ENCODE measurements around the gene DEPP1. TPM values are rescaled to one million over a fixed set of nuclear protein-coding genes. Genes with fewer than 3 reads are reported as not detected.

Gene DEPP1
- total RNA-seq, 1 donor from 2014 or later: 20.1 TPM

- TF ChIP-seq, protein P1, sequence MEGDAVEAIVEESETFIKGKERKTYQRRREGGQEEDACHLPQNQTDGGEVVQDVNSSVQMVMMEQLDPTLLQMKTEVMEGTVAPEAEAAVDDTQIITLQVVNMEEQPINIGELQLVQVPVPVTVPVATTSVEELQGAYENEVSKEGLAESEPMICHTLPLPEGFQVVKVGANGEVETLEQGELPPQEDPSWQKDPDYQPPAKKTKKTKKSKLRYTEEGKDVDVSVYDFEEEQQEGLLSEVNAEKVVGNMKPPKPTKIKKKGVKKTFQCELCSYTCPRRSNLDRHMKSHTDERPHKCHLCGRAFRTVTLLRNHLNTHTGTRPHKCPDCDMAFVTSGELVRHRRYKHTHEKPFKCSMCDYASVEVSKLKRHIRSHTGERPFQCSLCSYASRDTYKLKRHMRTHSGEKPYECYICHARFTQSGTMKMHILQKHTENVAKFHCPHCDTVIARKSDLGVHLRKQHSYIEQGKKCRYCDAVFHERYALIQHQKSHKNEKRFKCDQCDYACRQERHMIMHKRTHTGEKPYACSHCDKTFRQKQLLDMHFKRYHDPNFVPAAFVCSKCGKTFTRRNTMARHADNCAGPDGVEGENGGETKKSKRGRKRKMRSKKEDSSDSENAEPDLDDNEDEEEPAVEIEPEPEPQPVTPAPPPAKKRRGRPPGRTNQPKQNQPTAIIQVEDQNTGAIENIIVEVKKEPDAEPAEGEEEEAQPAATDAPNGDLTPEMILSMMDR (conservative IDR thresholded peaks at IDR 0.05; ENCODE audit: low read depth, low read length): no peak
- peak overlapping the region; percentile 80 for H3K4me3 ChIP-seq (ENCODE audit: low read depth, low read length)
- no peak for DNase-seq (ENCODE audit: low read depth)
Observed at GRCh38 chr10:44961230-44961571, 17.4 kb downstream of the DEPP1 start.

DNA sequence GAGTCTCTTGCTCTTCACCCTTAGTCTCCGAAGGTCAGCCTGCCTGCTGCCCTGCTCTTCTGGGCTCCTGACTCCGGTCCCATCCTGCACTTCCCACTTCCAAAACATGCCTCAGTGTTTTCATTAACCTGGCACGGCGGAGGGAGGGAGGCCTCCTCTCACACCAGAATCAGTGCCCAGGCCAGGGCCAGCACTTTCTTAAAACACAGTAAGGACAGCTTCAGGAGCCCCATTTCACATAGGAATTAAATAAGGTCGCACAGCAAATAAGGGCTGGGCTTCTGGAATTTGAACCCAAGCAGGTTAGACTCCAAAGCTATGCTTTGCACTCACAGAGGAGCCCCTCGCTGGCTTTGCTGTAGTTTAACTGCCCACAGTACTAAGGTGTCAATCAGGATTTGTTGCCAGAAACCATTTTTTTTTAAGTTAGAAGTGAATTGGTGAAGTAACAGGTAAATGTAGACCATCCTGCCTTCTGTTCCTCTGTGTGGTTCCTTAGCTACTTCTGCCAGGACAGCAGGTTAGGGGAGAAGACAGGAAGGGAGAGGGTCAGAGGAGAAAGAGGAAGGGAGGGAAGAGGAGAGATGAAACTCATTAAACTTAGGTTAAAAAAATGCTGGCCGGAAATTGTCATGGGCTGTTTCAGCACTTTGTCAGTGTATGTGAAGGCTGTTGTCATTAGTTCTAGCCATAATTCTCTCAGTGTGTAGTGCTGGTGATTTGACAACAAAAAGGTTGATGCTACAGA lies 18.0 kb downstream of the DEPP1 start:
- TF ChIP-seq, protein P1 (conservative IDR thresholded peaks at IDR 0.05; ENCODE audit: low read depth, low read length): no peak
- peak overlapping the region; percentile 80 for H3K4me3 ChIP-seq (ENCODE audit: low read depth, low read length)
- no peak for DNase-seq (ENCODE audit: low read depth)

GRCh38 chr10:44960088-44960460 lies 18.5 kb downstream of the DEPP1 start:
- no peak for DNase-seq (ENCODE audit: low read depth)
- TF ChIP-seq, protein P1 (conservative IDR thresholded peaks at IDR 0.05; ENCODE audit: low read depth, low read length): no peak
- H3K4me3 ChIP-seq (ENCODE audit: low read depth, low read length): peak overlapping the region; percentile 80

DNA sequence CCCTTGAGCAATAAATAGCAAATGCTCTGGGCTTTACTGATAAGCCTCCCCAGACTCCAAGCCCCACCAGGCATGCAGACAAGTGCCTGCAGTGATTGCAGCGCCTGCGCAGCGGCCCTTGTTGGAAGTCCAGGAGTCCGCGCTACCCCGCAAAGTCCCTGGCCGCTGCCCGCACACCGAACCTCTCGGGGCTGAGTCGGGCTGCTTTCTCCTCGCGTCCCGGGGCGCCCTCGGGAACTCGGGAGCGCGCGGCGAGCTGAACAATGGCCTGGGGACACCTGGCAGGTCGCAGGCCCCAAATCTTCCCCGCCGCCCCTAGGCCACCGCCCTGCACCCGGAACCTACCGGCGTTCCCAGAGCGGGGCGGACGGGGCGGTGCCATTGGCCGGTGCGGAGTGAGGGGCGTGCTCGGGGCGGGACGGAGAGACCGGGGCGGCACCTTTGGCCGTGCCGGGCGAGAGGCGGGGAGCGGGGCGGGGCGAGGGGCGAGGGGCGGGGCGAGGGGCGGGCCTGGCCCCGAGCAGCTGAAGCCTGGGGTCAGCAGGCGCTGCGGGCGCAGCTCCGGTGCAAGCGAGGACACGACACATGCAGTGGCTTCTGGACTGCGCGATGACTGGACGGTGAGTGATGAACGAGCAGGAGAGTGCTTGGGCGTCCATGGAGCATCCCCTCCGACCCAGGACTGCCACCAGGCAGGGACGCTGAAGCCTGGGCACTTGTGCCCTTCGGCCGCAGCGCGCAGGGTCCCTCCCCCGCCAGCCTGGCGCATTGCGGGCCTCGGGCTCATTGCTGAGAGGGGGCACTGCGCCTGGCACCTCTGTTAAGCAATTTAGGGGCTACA lies 19.1 kb downstream of the DEPP1 start, which contains the start of gene RASSF4:
RASSF4 (plus strand) TSS at position 556 of the 841 bp plus-strand sequence. CDS start 10,401 bp downstream, outside the sequence.
- H3K4me3 ChIP-seq (ENCODE audit: low read depth, low read length): peak within 1 kb of the TSS; percentile 80
- no peak for DNase-seq (ENCODE audit: low read depth)
- TF ChIP-seq, protein P1 (conservative IDR thresholded peaks at IDR 0.05; ENCODE audit: low read depth, low read length): no peak

- TF ChIP-seq, protein P1 (conservative IDR thresholded peaks at IDR 0.05; ENCODE audit: low read depth, low read length): no peak
- peak overlapping the region; percentile 80 for H3K4me3 ChIP-seq (ENCODE audit: low read depth, low read length)
- DNase-seq (ENCODE audit: low read depth): no peak
Observed at GRCh38 chr10:44958898-44959246, 19.7 kb downstream of the DEPP1 start.

- TF ChIP-seq, protein P1 (conservative IDR thresholded peaks at IDR 0.05; ENCODE audit: low read depth, low read length): no peak
- peak overlapping the region; percentile 80 for H3K4me3 ChIP-seq (ENCODE audit: low read depth, low read length)
- DNase-seq (ENCODE audit: low read depth): peak; percentile 63
Observed at GRCh38 chr10:44958196-44958897, 20.3 kb downstream of the DEPP1 start.

All from epithelial cell of proximal tubule (primary cell).